Subcutaneous adipose tissue (tissue), 4 donors: ENCODE measurements around the gene GPHN. TPM values are rescaled to one million over a fixed set of nuclear protein-coding genes. Genes with fewer than 3 reads are reported as not detected.

Experiments used
- CTCF ChIP-seq: fragments of 450-650 bp; IDR thresholded peaks from one replicate; pipeline ENCODE4 v1.5.1; 2016; ENCODE audit warnings: low read depth, mild to moderate bottlenecking, control low read depth, antibody characterized with exemption, moderate library complexity
- total RNA-seq, 4 donors: library from RNA; depleted of rRNA; stranded (reverse); fragments of >200 nt; gene quantifications; one replicate each; pipeline ENCODE4 v1.1.0, GENCODE V29; 2016

GPHN gene
- total RNA-seq, 4 donors from 2014 or later: 18.0 to 38.2 (median 20.5) TPM

- no peak for TF ChIP-seq CTCF
Observed at GRCh38 chr14:67195279-67195678, 687.3 kb downstream of the GPHN start.

DNA sequence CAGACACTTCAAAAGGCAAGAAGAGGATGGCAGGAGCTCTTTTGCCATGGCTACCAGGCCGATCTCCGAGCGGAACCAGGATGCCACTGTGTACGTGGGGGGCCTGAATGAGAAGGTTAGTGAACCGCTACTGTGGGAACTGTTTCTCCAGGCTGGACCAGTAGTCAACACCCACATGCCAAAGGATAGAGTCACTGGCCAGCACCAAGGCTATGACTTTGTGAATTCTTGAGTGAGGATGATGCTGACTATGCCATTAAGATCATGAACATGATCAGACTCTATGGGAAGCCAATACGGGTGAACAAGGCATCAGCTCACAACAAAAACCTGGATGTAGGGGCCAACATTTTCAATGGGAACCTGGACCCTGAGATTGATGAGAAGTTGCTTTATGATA lies 691.1 kb downstream of the GPHN start:
- TF ChIP-seq CTCF: no peak

- TF ChIP-seq CTCF: no peak
Observed at GRCh38 chr14:67207810-67208209, 699.9 kb downstream of the GPHN start.

GRCh38 chr14:67218126-67218525 lies 710.2 kb downstream of the GPHN start:
- TF ChIP-seq CTCF: no peak

GRCh38 chr14:67221248-67221981 lies 713.5 kb downstream of the GPHN start:
- no peak for TF ChIP-seq CTCF

GRCh38 chr14:67221982-67222328 lies 714.0 kb downstream of the GPHN start:
- no peak for TF ChIP-seq CTCF

DNA sequence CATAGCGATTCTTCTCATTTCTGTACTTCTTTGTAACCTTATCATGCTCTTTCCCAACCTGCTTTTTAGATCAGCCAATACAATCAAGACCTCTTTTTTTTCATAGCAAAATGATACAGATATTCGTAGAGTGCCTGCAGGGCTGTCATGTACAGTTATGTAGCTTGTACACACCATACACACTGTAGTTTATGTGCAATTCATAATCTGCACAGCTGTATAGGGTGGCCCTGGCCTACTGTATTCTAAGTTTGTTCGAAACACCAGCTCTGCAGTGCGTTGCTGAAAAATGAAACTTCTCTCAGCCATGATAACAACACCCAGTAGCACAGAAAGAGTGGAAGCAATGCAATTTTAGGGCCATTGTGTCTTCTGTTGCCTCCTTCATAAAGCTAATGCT lies 717.6 kb downstream of the GPHN start:
- TF ChIP-seq CTCF: no peak
